ENCODE measurements around the gene TPBG.
A peak's percentile ranks its signal among the peaks of the same experiment; 100 is the strongest.

The TPBG gene

GRCh38 chr6:82396964-82397751 lies 33.5 kb downstream of the TPBG start:
- H2BK15ac ChIP-seq (ENCODE audit: low read length), result no peak overlapping the region
- H2BK12ac ChIP-seq (ENCODE audit: low read length), result no peak overlapping the region
- WGBS, 2 donors (ENCODE audit: extremely low coverage in 2 of 2, insufficient read length in 2 of 2, insufficient replicate concordance in 1 of 2), result no CpG with 5 or more reads among the region's 1 CpG
- no peak overlapping the region for H2BK5ac ChIP-seq (ENCODE audit: low read length)
- H4K8ac ChIP-seq (ENCODE audit: low read depth, low read length), result peak overlapping the region; percentile 84
- H3K4ac ChIP-seq (ENCODE audit: low read length), result no peak overlapping the region
- DNase-seq (ENCODE audit: low spot score), result no peak
- no peak overlapping the region for H2AK5ac ChIP-seq (ENCODE audit: low read depth, low read length)
- H3K27me3 ChIP-seq (ENCODE audit: control insufficient read depth in 3 of 3, insufficient read depth in 3 of 3, low read depth in 1 of 3, low read length in 3 of 3), result no peaks in the 10 kb centered on the region
- H3K9me3 ChIP-seq (replicated peaks in 1 of 2; ENCODE audit: control insufficient read depth in 2 of 2, insufficient read depth in 1 of 2, low read depth in 1 of 2, low read length in 2 of 2), result no peaks in the 10 kb centered on the region
- H3K23ac ChIP-seq (ENCODE audit: low read depth, low read length, poor library complexity), result no peak overlapping the region
- no peak overlapping the region for H2AFZ ChIP-seq (ENCODE audit: low read length)
- H2BK120ac ChIP-seq (ENCODE audit: low read depth, low read length), result no peak overlapping the region
- H3K18ac ChIP-seq (ENCODE audit: low read length), result no peak overlapping the region
- no peaks in the 10 kb centered on the region for H3K4me1 ChIP-seq (ENCODE audit: control insufficient read depth in 2 of 2, insufficient read depth in 1 of 2, low read depth in 1 of 2, low read length in 2 of 2)
- H3K14ac ChIP-seq (ENCODE audit: low read length), result no peak overlapping the region
- H3K4me2 ChIP-seq (ENCODE audit: insufficient read depth, low read length, poor library complexity, severe bottlenecking), result no peak overlapping the region
- no peaks in the 10 kb centered on the region for H3K79me1 ChIP-seq (ENCODE audit: low read depth, low read length)
- H3K27ac ChIP-seq (replicated peaks; ENCODE audit: low read length), result no peak overlapping the region
- no peak overlapping the region for H4K91ac ChIP-seq (ENCODE audit: low read depth, low read length, poor library complexity)
- H3K36me3 ChIP-seq (replicated peaks in 1 of 2; ENCODE audit: control insufficient read depth in 2 of 2, insufficient read depth in 2 of 2, low read length in 2 of 2), result no peaks in the 10 kb centered on the region
- H3K4me3 ChIP-seq (ENCODE audit: low read length in 2 of 2), result no peak overlapping the region
- no peak overlapping the region for H3K9ac ChIP-seq (ENCODE audit: low read depth, low read length, poor library complexity)

- H4K91ac ChIP-seq (ENCODE audit: low read depth, low read length, poor library complexity), result no peak overlapping the region
- H2BK15ac ChIP-seq (ENCODE audit: low read length), result no peak overlapping the region
- no peak overlapping the region for H2AK5ac ChIP-seq (ENCODE audit: low read depth, low read length)
- no peak overlapping the region for H3K27ac ChIP-seq (replicated peaks; ENCODE audit: low read length)
- H2BK5ac ChIP-seq (ENCODE audit: low read length), result no peak overlapping the region
- H3K4ac ChIP-seq (ENCODE audit: low read length), result no peak overlapping the region
- H3K4me1 ChIP-seq (ENCODE audit: control insufficient read depth in 2 of 2, insufficient read depth in 1 of 2, low read depth in 1 of 2, low read length in 2 of 2), result no peaks in the 10 kb centered on the region
- no peak overlapping the region for H3K4me3 ChIP-seq (ENCODE audit: low read length in 2 of 2)
- no peaks in the 10 kb centered on the region for H3K9me3 ChIP-seq (replicated peaks in 1 of 2; ENCODE audit: control insufficient read depth in 2 of 2, insufficient read depth in 1 of 2, low read depth in 1 of 2, low read length in 2 of 2)
- WGBS, 2 donors (ENCODE audit: extremely low coverage in 2 of 2, insufficient read length in 2 of 2, insufficient replicate concordance in 1 of 2), result no CpG with 5 or more reads among the region's 1 CpG
- no peak for DNase-seq (ENCODE audit: low spot score)
- no peak overlapping the region for H3K14ac ChIP-seq (ENCODE audit: low read length)
- no peak overlapping the region for H3K9ac ChIP-seq (ENCODE audit: low read depth, low read length, poor library complexity)
- no peaks in the 10 kb centered on the region for H3K27me3 ChIP-seq (ENCODE audit: control insufficient read depth in 3 of 3, insufficient read depth in 3 of 3, low read depth in 1 of 3, low read length in 3 of 3)
- no peak overlapping the region for H3K23ac ChIP-seq (ENCODE audit: low read depth, low read length, poor library complexity)
- no peak overlapping the region for H3K18ac ChIP-seq (ENCODE audit: low read length)
- no peak overlapping the region for H2BK120ac ChIP-seq (ENCODE audit: low read depth, low read length)
- no peaks in the 10 kb centered on the region for H3K36me3 ChIP-seq (replicated peaks in 1 of 2; ENCODE audit: control insufficient read depth in 2 of 2, insufficient read depth in 2 of 2, low read length in 2 of 2)
- H3K4me2 ChIP-seq (ENCODE audit: insufficient read depth, low read length, poor library complexity, severe bottlenecking), result no peak overlapping the region
- no peak overlapping the region for H4K8ac ChIP-seq (ENCODE audit: low read depth, low read length)
- H2BK12ac ChIP-seq (ENCODE audit: low read length), result no peak overlapping the region
- H2AFZ ChIP-seq (ENCODE audit: low read length), result no peak overlapping the region
- no peaks in the 10 kb centered on the region for H3K79me1 ChIP-seq (ENCODE audit: low read depth, low read length)
Observed at GRCh38 chr6:82397962-82398692, 34.5 kb downstream of the TPBG start.

DNA sequence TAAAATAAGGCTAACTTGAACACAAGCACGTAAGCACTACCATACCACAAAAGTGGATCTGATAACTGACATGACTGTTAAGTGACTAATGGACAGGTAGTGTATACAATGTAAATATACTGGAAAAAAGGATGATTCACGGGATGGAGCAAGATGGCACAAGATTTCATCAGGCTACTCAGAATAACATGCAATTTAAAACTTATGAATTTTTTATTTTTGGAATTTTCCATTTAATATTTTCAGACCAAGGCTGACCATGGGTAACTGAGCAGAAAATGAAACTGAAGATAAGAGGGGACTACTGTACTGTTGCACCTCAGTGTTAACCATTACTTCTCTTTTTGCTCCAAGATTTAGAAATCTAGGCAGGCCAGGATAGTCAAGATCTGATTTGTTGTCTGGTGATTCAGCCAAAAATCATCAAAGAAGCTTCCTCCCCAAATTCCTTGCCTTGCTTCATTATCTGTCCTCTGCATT lies 45.4 kb downstream of the TPBG start:
- Histone ChIP-seq H2BK120ac (ENCODE audit: low read depth, low read length) (no peak overlapping the region), H2BK12ac (ENCODE audit: low read length) (no peak overlapping the region), H3K4me1 (ENCODE audit: control insufficient read depth in 2 of 2, insufficient read depth in 1 of 2, low read depth in 1 of 2, low read length in 2 of 2) (no peaks in the 10 kb centered on the region), H3K18ac (ENCODE audit: low read length) (no peak overlapping the region), H2AK5ac (ENCODE audit: low read depth, low read length) (no peak overlapping the region), H4K91ac (ENCODE audit: low read depth, low read length, poor library complexity) (no peak overlapping the region), H3K9ac (ENCODE audit: low read depth, low read length, poor library complexity) (no peak overlapping the region), H3K27ac (replicated peaks; ENCODE audit: low read length) (no peak overlapping the region), H2BK5ac (ENCODE audit: low read length) (no peak overlapping the region), H3K4me3 (ENCODE audit: low read length in 2 of 2) (no peak overlapping the region), H3K9me3 (replicated peaks in 1 of 2; ENCODE audit: control insufficient read depth in 2 of 2, insufficient read depth in 1 of 2, low read depth in 1 of 2, low read length in 2 of 2) (no peaks in the 10 kb centered on the region), H4K8ac (ENCODE audit: low read depth, low read length) (no peak overlapping the region), H3K27me3 (ENCODE audit: control insufficient read depth in 3 of 3, insufficient read depth in 3 of 3, low read depth in 1 of 3, low read length in 3 of 3) (no peaks in the 10 kb centered on the region), H3K36me3 (replicated peaks in 1 of 2; ENCODE audit: control insufficient read depth in 2 of 2, insufficient read depth in 2 of 2, low read length in 2 of 2) (no peaks in the 10 kb centered on the region), H3K4me2 (ENCODE audit: insufficient read depth, low read length, poor library complexity, severe bottlenecking) (no peak overlapping the region), H3K14ac (ENCODE audit: low read length) (no peak overlapping the region), H2AFZ (ENCODE audit: low read length) (no peak overlapping the region), H3K79me1 (ENCODE audit: low read depth, low read length) (no peaks in the 10 kb centered on the region), H3K4ac (ENCODE audit: low read length) (no peak overlapping the region), H2BK15ac (ENCODE audit: low read length) (no peak overlapping the region), H3K23ac (ENCODE audit: low read depth, low read length, poor library complexity) (no peak overlapping the region)
- no peak for DNase-seq (ENCODE audit: low spot score)
- WGBS, 2 donors (ENCODE audit: extremely low coverage in 2 of 2, insufficient read length in 2 of 2, insufficient replicate concordance in 1 of 2), result no CpG with 5 or more reads among the region's 2 CpGs

- Histone ChIP-seq H3K18ac (ENCODE audit: low read length) (no peak overlapping the region), H2BK120ac (ENCODE audit: low read depth, low read length) (no peak overlapping the region), H4K8ac (ENCODE audit: low read depth, low read length) (no peak overlapping the region), H3K14ac (ENCODE audit: low read length) (no peak overlapping the region), H3K4me1 (ENCODE audit: control insufficient read depth in 2 of 2, insufficient read depth in 1 of 2, low read depth in 1 of 2, low read length in 2 of 2) (no peaks in the 10 kb centered on the region), H3K79me1 (ENCODE audit: low read depth, low read length) (no peaks in the 10 kb centered on the region), H3K9me3 (replicated peaks in 1 of 2; ENCODE audit: control insufficient read depth in 2 of 2, insufficient read depth in 1 of 2, low read depth in 1 of 2, low read length in 2 of 2) (no peaks in the 10 kb centered on the region), H3K27me3 (ENCODE audit: control insufficient read depth in 3 of 3, insufficient read depth in 3 of 3, low read depth in 1 of 3, low read length in 3 of 3) (no peaks in the 10 kb centered on the region), H3K4me3 (ENCODE audit: low read length in 2 of 2) (no peak overlapping the region), H3K9ac (ENCODE audit: low read depth, low read length, poor library complexity) (no peak overlapping the region), H3K4me2 (ENCODE audit: insufficient read depth, low read length, poor library complexity, severe bottlenecking) (no peak overlapping the region), H4K91ac (ENCODE audit: low read depth, low read length, poor library complexity) (no peak overlapping the region), H2BK15ac (ENCODE audit: low read length) (no peak overlapping the region), H2BK5ac (ENCODE audit: low read length) (no peak overlapping the region), H3K23ac (ENCODE audit: low read depth, low read length, poor library complexity) (no peak overlapping the region), H2BK12ac (ENCODE audit: low read length) (no peak overlapping the region), H3K4ac (ENCODE audit: low read length) (no peak overlapping the region), H2AFZ (ENCODE audit: low read length) (no peak overlapping the region), H3K36me3 (replicated peaks in 1 of 2; ENCODE audit: control insufficient read depth in 2 of 2, insufficient read depth in 2 of 2, low read length in 2 of 2) (no peaks in the 10 kb centered on the region), H3K27ac (replicated peaks; ENCODE audit: low read length) (no peak overlapping the region), H2AK5ac (ENCODE audit: low read depth, low read length) (no peak overlapping the region)
- no peak for DNase-seq (ENCODE audit: low spot score)
- no CpG with 5 or more reads among the region's 3 CpGs for WGBS, 2 donors (ENCODE audit: extremely low coverage in 2 of 2, insufficient read length in 2 of 2, insufficient replicate concordance in 1 of 2)
Observed at GRCh38 chr6:82410151-82410648, 46.6 kb downstream of the TPBG start.

All from neuronal stem cell (in vitro differentiated cells).